Ecto neural progenitor cell (in vitro differentiated cells): ENCODE measurements around the gene SLC13A4.
"Not testable (repeated sequence)": the region's sequence is repeated elsewhere in the genome, so short reads cannot be mapped to it uniquely, and the experiment has no call there.

Experiments
- DNase-seq: peaks from one replicate; pipeline ENCODE4 v3.0.0-alpha.2; 2018; ENCODE audit warnings: low spot score

The SLC13A4 gene

GRCh38 chr7:135748770-135749169 lies 20.8 kb upstream of the SLC13A4 start, which contains the start of gene FAM180A:
Gene FAM180A, minus strand, starts transcription at chr7:135748813. Its CDS starts 233 bp downstream, at chr7:135748580.
- no peak for DNase-seq

GRCh38 chr7:135747366-135747765 lies 19.4 kb upstream of the SLC13A4 start:
- no peak for DNase-seq

- DNase-seq, result no peak
These were observed 17.8 kb upstream of the SLC13A4 start for GRCh38 chr7:135745703-135746312.

- DNase-seq, result no peak
These were observed 17.1 kb upstream of the SLC13A4 start for GRCh38 chr7:135744938-135745702.

- no peak for DNase-seq
These were observed 16.1 kb upstream of the SLC13A4 start for GRCh38 chr7:135743907-135744731.

GRCh38 chr7:135742371-135742770 lies 14.4 kb upstream of the SLC13A4 start:
- DNase-seq, result no peak

- no peak for DNase-seq
These were observed 13.9 kb upstream of the SLC13A4 start for GRCh38 chr7:135741905-135742304.

GRCh38 chr7:135740889-135741288 lies 12.9 kb upstream of the SLC13A4 start:
- DNase-seq, result no peak

GRCh38 chr7:135737306-135737647 lies 9.3 kb upstream of the SLC13A4 start:
- not testable (repeated sequence) for DNase-seq

- no peak for DNase-seq
These were observed 8.8 kb upstream of the SLC13A4 start for GRCh38 chr7:135736586-135737305.

GRCh38 chr7:135734343-135734689 lies 6.3 kb upstream of the SLC13A4 start:
- no peak for DNase-seq

- DNase-seq, result no peak
These were observed 5.8 kb upstream of the SLC13A4 start for GRCh38 chr7:135733603-135734342.

- no peak for DNase-seq
These were observed 3.1 kb upstream of the SLC13A4 start for GRCh38 chr7:135731131-135731530.

GRCh38 chr7:135729230-135729629 lies 1.2 kb upstream of the SLC13A4 start:
- DNase-seq, result no peak

- no peak for DNase-seq
These were observed 894 bp downstream of the SLC13A4 start for GRCh38 chr7:135726911-135727673.

- no peak for DNase-seq
These were observed 1.7 kb downstream of the SLC13A4 start for GRCh38 chr7:135726276-135726788.

GRCh38 chr7:135723411-135723810 lies 4.6 kb downstream of the SLC13A4 start:
- DNase-seq, result no peak

GRCh38 chr7:135721198-135721820 lies 6.7 kb downstream of the SLC13A4 start:
- no peak for DNase-seq

GRCh38 chr7:135719688-135720087 lies 8.3 kb downstream of the SLC13A4 start:
- DNase-seq, result no peak

- DNase-seq, result no peak
These were observed 9.1 kb downstream of the SLC13A4 start for GRCh38 chr7:135718794-135719437.
